Neutrophil (primary cell): ENCODE results near the gene RAB8B.

ENCODE experiments used
- H3K27ac ChIP-seq: fragments of 200-600 bp; sonication (generic); 2 replicates; pipeline ENCODE4 v1.5.1; 2016; ENCODE audit warnings: mild to moderate bottlenecking, moderate library complexity
- H3K27me3 ChIP-seq: fragments of 200-600 bp; sonication (generic); 2 replicates; pipeline ENCODE4 v1.6.0; 2016; ENCODE audit warnings: mild to moderate bottlenecking
- H3K36me3 ChIP-seq: fragments of 200-600 bp; sonication (generic); 2 replicates; pipeline ENCODE4 v1.5.1; 2017
- H3K4me1 ChIP-seq, 2 experiments: fragments of 200-600 bp in 1 of 2; sonication (generic) in 1 of 2; 1 replicate in 1 of 2; 2 replicates in 1 of 2; pipeline versions ENCODE4 v1.5.1 to v1.6.1; 2013 to 2016; ENCODE audit warnings: low read depth in 1 of 2, low read length in 1 of 2, mild to moderate bottlenecking in 1 of 2, moderate library complexity in 1 of 2; ENCODE audit not compliant: control insufficient read depth in 1 of 2, insufficient read depth in 1 of 2
- H3K4me3 ChIP-seq, 2 experiments: fragments of 200-600 bp in 1 of 2; sonication (generic) in 1 of 2; 1 replicate in 1 of 2; 2 replicates in 1 of 2; pipeline ENCODE4 v1.5.1; 2013 to 2016; ENCODE audit warnings: low read depth in 1 of 2, low read length in 1 of 2, mild to moderate bottlenecking in 1 of 2, moderate library complexity in 1 of 2
- H3K9me3 ChIP-seq: fragments of 200-600 bp; sonication (generic); 2 replicates; pipeline ENCODE4 v1.5.1; 2016
- TF ChIP-seq, protein P1 (sequence below): fragments of 200-600 bp; sonication (generic); IDR thresholded peaks from 2 replicates; pipeline ENCODE4 v1.5.1; 2016; ENCODE audit warnings: antibody characterized with exemption

Gene RAB8B

DNA sequence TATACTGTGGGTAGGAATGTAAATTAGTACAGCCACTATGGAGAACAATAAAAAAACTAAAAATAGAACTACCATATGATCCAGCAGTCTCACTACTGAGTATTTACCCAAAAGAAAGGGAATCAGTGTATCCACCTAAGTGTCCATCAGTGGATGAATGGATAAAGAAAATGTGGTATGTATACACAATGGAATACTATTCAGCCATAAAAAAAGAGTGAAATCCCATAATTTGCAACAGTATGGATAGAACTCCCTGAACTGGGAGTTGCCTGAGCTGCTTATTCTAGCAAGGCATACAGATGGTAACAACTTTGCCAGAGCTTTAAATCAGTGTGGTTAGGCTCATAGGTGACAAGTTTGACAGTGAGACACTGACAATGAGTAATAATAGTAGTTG, 71.9 kb downstream of the RAB8B start:
- no peaks in the 10 kb centered on the region for H3K27me3 ChIP-seq
- H3K4me1 ChIP-seq: no peaks in the 10 kb centered on the region
- H3K36me3 ChIP-seq: peaks cover 99% of the 10 kb centered on the region
- TF ChIP-seq, protein P1, sequence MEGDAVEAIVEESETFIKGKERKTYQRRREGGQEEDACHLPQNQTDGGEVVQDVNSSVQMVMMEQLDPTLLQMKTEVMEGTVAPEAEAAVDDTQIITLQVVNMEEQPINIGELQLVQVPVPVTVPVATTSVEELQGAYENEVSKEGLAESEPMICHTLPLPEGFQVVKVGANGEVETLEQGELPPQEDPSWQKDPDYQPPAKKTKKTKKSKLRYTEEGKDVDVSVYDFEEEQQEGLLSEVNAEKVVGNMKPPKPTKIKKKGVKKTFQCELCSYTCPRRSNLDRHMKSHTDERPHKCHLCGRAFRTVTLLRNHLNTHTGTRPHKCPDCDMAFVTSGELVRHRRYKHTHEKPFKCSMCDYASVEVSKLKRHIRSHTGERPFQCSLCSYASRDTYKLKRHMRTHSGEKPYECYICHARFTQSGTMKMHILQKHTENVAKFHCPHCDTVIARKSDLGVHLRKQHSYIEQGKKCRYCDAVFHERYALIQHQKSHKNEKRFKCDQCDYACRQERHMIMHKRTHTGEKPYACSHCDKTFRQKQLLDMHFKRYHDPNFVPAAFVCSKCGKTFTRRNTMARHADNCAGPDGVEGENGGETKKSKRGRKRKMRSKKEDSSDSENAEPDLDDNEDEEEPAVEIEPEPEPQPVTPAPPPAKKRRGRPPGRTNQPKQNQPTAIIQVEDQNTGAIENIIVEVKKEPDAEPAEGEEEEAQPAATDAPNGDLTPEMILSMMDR: no peak
- H3K4me3 ChIP-seq: no peak overlapping the region
- no peaks in the 10 kb centered on the region for H3K9me3 ChIP-seq
- H3K27ac ChIP-seq: no peak overlapping the region

DNA sequence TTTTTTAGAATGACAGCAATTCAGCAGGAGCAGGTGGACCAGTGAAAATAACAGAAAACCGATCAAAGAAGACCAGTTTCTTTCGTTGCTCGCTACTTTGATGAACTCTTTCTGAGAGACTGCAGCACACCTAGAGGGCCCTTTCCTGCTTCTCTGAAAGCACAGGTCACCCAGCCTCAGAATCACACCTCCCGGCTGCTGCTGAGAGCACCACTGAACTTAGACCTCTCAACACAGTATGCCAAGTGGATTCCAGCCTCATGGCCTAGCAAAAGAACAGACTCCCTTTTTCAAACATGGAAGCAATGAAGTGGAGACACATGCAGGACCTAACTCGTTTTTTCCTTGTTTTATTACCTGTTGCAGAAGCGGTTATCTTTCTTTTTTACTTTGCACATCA, 74.1 kb downstream of the RAB8B start:
- Histone ChIP-seq H3K4me3 (no peak overlapping the region), H3K27ac (no peak overlapping the region), H3K36me3 (peaks cover 98% of the 10 kb centered on the region), H3K27me3 (no peaks in the 10 kb centered on the region), H3K9me3 (no peaks in the 10 kb centered on the region), H3K4me1 (no peaks in the 10 kb centered on the region)
- TF ChIP-seq, protein P1: no peak

DNA sequence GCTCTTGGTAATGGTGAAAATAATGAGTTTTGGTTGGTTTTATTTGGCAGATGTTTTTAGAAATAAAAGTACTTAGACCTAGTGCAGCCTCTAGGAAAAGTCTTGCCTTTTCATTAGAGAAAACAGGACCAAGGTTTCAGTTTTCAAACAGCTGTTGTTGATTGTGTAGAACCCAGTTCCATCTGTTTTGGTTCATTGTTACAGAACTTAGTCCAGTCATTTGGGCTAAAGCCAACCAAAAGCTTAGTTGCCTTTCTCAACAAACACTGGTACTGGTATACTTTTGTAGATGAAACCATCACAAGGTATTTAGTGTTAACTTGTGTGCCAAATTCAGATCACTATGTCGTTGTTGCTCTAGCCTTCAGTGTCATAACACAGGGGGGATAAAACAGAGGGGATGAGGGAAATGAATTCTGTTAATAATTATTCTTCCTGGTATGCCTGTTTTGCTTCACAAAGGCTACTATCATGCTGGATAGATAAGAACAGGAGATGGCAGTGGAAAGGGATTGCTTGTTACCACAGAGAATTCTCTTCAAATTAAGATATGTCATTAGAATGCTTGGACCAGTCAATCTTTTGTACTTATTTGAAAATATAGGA, 75.4 kb downstream of the RAB8B start:
- Histone ChIP-seq H3K36me3 (peaks cover 96% of the 10 kb centered on the region), H3K4me3 (no peak overlapping the region), H3K4me1 (no peaks in the 10 kb centered on the region), H3K27me3 (no peaks in the 10 kb centered on the region), H3K27ac (no peak overlapping the region), H3K9me3 (no peaks in the 10 kb centered on the region)
- TF ChIP-seq, protein P1: no peak

DNA sequence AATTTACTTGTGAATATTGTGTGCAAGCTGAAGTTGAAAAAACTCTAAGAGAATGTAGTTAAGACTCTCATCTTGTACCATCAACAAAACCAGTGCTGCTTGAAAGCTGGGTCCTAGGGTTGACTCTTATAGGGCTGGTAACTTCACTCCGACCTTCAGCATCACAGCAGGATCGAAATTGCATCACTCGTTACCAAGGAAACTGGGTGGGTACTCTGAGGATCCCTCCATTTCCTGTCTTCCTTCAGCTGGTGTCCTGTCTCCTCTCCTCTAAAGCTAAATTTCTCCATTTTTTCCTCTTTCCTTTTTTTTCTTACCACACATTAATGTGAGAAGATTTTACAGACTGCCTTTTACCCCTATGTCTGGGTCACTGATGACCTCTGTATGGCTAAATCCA, 85.0 kb downstream of the RAB8B start:
- no peaks in the 10 kb centered on the region for H3K9me3 ChIP-seq
- peaks cover 24 to 29% of the 10 kb centered on the region in 2 experiments for H3K4me1 ChIP-seq
- H3K36me3 ChIP-seq: peaks cover 20% of the 10 kb centered on the region
- TF ChIP-seq, protein P1: no peak
- no peaks in the 10 kb centered on the region for H3K27me3 ChIP-seq
- H3K27ac ChIP-seq: no peak overlapping the region
- H3K4me3 ChIP-seq: no peak overlapping the region

DNA sequence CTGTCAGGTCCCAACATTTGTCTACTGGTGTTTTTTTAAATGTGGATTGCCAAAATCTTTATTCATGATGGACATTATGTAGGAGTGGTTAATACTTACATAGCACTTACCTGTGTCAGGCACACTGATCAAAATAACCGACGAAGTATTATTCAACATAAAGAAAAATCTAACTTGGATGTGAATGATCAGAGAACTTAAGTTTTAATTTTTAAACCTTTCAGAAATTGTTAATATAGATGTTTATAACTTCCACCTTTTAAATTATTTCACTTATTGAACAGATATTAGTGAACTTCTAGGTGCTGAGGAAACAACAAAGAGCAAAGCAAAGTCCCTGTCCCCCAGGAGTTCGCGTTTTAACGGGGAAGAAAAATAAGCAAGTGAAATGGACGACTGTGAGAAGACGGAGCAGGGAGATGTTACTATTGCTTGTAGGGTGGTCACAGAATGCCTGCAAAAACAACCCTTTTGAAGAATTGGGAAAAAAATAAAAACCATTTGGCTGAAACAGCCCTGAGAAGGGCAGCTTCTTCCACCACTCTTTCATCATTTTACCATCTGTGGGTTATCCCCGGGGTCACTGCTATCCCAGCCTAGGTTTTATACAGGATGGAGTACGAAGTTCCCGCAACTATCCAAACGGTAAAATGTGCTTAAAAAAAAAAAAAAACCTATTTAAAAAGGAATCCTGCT, 87.1 kb downstream of the RAB8B start:
- Histone ChIP-seq H3K9me3 (no peaks in the 10 kb centered on the region), H3K36me3 (peaks cover 14% of the 10 kb centered on the region), H3K27me3 (no peaks in the 10 kb centered on the region), H3K4me1 (peaks cover 31 to 38% of the 10 kb centered on the region in 2 experiments), H3K4me3 (peak overlapping the region; percentile 73 to 90), H3K27ac (peak overlapping the region; percentile 81)
- TF ChIP-seq, protein P1: no peak
